Omental fat pad (tissue), 4 donors: ENCODE results near the gene DSC3. TPM values are rescaled to one million over a fixed set of nuclear protein-coding genes. Genes with fewer than 3 reads are reported as not detected.
"Not testable (repeated sequence)": the region's sequence is repeated elsewhere in the genome, so short reads cannot be mapped to it uniquely, and the experiment has no call there.

Experiments used
- ATAC-seq: fragments of 150-250 bp; one replicate; pipeline ENCODE4 v1.9.1; 2016; ENCODE audit warnings: mild to moderate bottlenecking, moderate library complexity; ENCODE audit not compliant: low FRiP score
- DNase-seq: peaks from one replicate; pipeline ENCODE4 v3.0.0-alpha.2; 2019; ENCODE audit warnings: low spot score
- CTCF ChIP-seq, 3 donors: fragments of 450-650 bp; IDR thresholded peaks; one replicate each; pipeline ENCODE4 v1.5.1; 2016 to 2017; ENCODE audit warnings: antibody characterized with exemption in 3 of 3, mild to moderate bottlenecking in 3 of 3, moderate library complexity in 2 of 3
- total RNA-seq, 4 donors: library from RNA; depleted of rRNA; stranded (reverse); fragments of >200 nt; gene quantifications; one replicate each; pipeline ENCODE4 v1.1.0, GENCODE V29; 2016

Gene DSC3
- total RNA-seq, 4 donors from 2014 or later = 0.32 to 60.2 (median 20.9) TPM

GRCh38 chr18:30982285-30982992 is 60.1 kb downstream of the DSC3 start:
- TF ChIP-seq CTCF (IDR thresholded peaks at IDR 0.05) = no peak
- ATAC-seq (no peak), DNase-seq (no peak)

GRCh38 chr18:30978091-30978490 is 64.5 kb downstream of the DSC3 start:
- ATAC-seq, DNase-seq: not testable (repeated sequence)

- DNase-seq (no peak), ATAC-seq (no peak)
- no peak for TF ChIP-seq CTCF (IDR thresholded peaks at IDR 0.05)
Measured at GRCh38 chr18:30971338-30971956, 71.1 kb downstream of the DSC3 start.

- TF ChIP-seq CTCF (IDR thresholded peaks at IDR 0.05) = no peak
- ATAC-seq (no peak), DNase-seq (no peak)
Measured at GRCh38 chr18:30970196-30970816, 72.2 kb downstream of the DSC3 start.

GRCh38 chr18:30969670-30970170 is 72.8 kb downstream of the DSC3 start:
- ATAC-seq = no peak
- no peak for DNase-seq
- no peak for TF ChIP-seq CTCF (IDR thresholded peaks at IDR 0.05)

- no peak for TF ChIP-seq CTCF (IDR thresholded peaks at IDR 0.05)
- no peak for DNase-seq
- ATAC-seq = no peak
Measured at GRCh38 chr18:30967701-30968100, 74.8 kb downstream of the DSC3 start.

- ATAC-seq (no peak), DNase-seq (no peak)
- no peak for TF ChIP-seq CTCF (IDR thresholded peaks at IDR 0.05)
Measured at GRCh38 chr18:30965237-30965636, 77.3 kb downstream of the DSC3 start.
